NCI-H1436 treated with DMSO at 0.1 percent for 48 hours (cell line): Measurements from ENCODE around the gene SLC46A3.

ENCODE experiments used
- DNase-seq: peaks from one replicate; lab custom pipeline; 2025; lab: John Stamatoyannopoulos, UW

The SLC46A3 gene

DNA sequence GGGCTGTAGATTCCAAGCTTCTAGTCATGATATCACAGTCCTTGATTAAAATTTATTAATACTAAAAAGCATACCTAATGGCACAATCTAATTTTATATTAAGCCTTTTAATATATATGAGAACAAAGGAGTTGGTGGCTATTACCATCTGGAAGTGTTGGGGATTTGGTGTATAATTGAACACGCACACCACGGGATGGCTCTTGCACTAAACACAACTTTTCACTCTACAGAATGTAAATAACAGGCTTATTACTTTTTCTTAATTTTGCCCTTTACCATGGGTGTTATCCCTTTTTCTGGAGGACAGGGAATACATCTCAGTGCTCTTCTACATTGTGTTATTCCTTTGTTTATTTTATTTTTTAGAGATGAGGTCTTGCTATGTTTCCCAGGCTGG, 38.2 kb downstream of the SLC46A3 start:
- no peak for DNase-seq

DNA sequence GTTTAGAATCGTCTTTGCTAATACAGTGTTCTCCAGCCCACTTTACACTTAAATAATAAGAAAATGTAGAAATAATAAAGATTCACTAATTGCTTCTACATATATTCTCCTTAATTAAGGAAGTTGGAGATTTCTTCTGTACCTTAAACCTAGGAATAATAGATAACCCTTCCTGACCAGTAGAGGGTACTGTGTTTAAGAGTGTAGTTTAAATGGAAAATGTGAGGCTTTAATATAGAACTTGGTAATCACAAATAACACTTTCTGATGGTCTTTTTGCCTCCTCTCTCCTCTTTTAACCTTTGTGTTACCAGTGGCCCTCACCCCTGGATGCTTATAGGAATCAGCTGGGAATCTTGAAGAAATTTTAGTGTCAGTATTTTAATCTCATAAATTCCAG, 39.1 kb downstream of the SLC46A3 start:
- no peak for DNase-seq

DNA sequence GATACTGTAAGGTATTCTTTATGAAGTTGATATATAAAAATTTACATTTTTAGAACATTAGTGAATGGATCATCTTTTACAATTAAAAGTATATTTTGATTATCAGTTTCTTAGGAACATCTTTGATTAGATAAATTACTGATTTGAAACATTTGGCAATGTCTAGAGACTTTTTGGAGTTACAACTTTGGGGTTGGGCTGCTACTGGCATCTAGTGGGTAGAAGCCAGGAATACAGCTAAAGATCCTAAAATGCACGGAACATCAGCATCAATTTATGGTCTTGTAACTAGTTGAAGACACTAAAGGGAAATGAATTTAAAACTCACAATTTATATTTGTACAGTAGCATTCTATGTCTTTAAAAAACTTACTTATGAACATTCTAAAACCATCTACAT, 40.0 kb downstream of the SLC46A3 start:
- DNase-seq = no peak

DNA sequence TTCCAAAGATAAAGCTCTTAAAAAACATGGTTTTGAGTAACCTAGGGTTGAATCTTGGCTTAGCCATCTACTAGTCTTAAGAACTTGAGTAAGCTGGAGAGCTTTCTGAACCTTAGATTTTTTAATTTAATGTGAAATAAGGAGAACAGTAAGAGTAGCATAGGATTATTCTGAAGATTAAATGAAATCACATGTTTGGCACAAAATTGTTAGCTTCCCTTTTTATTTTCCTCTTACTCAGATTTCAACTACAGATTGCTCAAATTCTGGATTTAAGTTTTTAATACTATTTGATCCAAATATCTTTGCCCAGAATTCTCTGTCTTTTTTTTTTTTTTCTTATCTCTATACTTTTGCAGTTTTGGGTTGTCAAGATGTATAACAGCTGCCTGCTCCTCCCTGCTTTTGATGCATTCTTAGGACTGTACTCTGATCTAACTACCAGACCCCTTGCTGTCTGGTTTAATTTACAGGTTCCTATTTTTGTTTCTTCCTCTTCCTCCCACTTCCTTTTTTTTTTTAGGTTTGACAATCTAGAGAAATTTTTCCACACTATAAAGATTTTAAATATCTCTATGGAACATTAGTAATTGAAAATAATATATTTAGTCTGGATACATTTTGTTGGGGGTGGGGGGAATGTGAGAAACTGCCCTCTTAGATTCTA, 47.5 kb downstream of the SLC46A3 start:
- DNase-seq = no peak

DNA sequence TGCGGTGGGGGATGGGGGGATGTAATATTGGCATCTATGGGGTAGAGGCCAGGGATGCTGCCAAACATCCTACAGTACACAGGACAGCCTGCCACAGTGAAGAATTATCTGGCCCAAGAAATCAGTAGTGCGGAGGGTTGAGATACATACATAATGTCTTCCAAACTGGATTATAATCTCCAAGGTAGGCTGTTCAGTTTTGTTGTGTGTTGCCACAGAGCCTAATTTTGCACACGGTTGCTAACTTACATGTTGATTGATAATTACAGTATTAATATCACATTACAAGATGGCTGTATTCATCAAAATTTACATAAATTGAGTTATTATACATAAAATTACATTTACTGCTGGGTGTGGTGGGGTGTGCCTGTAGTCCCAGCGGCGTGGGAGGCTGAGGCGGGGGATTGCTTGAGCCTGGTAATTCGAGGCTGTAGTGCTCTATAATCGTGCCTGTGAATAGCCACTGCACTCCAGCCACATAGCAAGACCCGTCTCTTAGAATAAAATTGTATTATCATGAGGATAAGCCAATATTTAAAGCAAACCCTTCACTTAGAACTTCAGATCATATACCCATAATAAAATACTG, 51.8 kb downstream of the SLC46A3 start:
- no peak for DNase-seq

DNA sequence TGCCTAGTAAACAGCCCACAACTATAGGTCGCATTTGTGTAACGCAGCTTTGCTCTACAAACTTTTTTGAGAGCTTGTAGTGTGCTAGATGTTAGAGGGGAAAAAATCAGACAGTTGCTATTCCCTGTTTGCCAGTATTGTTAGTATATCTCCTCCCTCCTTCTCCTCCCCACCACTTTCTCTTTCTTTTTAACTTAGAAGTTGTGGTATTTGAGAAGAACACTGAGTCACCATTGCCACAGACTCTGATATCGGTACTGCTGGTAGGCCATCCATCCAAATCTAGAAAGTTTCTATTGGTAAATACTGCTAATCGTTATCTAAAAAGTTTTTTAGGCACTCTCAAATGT, 59.2 kb downstream of the SLC46A3 start:
- no peak for DNase-seq

DNA sequence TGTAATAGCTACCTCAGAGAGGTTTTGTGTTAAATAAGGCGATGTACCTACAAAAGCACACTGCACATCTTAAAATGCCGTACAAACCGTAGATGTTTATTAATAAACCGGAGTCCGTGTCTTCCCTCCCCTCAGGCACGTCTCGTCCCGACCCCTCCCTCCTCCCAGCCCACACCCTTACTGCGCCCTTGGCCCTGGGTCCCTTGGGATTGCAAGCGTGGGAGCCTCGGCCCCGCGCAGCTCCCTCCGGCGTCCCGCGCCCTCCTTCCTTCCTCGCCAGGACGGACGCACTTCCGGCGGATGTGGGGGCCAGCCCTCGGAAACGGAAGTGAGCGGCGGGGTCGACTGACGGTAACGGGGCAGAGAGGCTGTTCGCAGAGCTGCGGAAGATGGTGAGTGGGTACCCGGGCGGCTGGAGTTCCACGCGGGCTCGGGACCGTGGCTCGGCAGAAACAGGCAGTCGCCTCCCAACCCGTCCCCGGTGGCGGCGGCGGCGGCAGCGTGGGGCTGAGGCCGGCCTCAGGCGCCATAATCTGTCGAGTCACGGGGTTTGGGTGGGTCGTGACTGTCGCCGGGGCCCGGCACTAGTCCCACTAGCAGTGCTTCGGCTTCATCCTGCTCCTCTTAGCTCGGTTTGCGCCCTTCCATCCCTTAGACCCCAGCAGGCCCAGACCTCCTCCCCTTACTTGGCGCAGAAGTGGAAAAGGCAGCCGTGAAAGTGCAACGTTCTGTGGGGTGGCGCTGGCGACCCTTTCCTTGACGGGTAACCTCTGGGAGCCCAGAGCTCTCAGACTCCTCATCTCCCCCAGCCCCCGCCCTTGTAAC, 59.8 kb downstream of the SLC46A3 start, which contains the start of gene POMP:
Gene POMP (plus strand): TSS at position 335 of the 825 bp plus-strand sequence. CDS start 55 bp downstream, at position 390.
- no peak for DNase-seq

DNA sequence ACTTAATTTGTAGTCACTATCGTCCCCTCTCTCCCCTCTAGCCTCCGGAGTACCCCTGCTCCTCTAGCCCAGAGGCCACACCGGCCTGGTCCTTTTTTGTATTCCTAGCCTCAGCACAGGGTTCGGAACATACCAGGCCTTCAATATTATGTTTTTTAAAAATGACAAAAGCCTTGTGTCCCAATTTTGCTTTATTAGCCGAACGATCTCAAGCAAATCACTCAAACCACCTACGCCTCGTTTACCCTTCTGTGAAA, 60.3 kb downstream of the SLC46A3 start:
- no peak for DNase-seq

DNA sequence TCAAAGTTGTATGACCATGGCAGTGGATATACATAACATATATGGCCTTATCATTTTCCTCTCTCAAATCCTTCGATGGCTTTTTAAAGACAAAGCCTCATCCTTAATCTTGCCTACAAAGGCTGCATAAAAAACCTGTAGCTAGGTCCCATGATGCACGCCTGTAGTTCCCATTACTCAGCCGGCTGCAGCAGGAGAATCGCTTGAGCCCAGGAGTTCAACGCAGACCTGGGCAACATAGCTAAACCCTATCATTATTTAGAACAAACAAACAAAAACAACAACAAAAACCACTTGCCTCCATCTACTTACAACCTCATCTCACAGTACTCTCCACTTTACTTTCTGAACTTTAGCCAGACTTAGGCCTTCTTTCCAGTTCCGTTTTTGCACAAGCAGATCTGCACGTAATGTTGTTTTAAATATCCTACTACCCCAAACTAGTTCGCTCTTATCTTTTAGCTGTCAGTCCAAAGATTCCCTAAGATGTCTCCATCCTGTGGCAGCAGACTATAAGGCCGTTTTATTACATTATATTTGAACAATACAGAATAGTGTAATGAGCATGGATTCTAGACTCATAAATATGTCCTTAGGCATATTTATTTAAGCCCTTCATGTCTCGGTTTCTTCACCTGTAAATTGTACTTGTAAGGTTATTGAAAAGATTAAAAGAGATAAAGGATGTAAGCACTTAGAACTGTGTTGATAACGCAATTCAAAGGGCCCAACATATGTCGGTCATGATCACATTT, 60.8 kb downstream of the SLC46A3 start:
- no peak for DNase-seq

DNA sequence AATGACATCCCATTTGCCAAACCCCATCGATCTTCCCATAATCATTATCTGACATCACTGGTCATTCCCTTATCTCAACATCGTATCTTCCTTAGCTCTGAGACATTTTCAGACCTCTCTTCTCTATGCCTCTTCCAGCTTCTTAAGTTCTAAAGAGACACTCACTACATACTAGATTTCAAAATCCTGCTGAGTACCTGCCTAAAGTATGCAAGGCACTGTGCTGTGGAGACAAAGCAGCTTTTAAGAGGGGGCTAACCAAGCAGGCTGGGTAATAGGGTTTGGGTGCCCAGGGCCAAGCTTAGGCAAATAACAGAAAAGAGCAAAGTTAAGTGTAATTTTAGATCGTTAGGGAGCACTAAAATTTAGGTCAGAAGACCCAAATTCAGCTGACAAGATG, 63.2 kb downstream of the SLC46A3 start:
- no peak for DNase-seq

DNA sequence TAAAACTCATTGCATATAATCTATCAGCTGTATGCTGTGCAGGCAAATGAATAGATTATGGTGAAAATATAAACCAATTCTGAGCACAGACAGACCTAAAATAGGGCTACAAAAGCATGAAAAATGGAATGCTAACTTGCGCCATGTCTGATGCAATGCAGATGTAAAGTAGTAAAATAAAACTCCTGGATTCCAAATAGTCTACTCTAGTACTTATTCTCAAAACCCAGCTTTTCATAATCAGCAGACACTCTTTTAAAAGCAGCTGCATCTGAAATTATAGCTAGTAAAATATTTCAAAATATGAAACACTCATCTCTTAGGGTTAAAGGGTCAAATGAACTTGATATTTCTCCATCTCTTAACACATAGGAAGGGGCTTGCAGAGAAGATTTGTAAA, 64.5 kb downstream of the SLC46A3 start:
- DNase-seq = no peak

DNA sequence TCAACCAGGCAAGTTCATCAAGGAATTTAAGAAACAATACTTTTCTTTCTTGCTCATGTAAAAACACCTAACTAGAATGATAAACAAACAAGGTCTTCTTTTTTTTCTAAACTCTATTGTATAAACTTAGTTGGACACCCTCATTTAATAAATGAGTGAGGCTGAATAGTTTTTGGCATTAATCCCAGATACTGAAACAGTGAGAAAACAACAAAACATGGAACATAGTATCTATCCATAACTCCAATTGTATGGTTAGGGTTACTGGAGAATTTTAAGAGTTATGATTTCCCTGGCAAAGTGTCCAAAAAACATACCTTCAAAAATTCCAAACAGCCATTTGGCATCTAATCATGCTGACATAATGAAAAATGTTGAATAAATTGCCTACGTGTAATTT, 65.7 kb downstream of the SLC46A3 start:
- no peak for DNase-seq

DNA sequence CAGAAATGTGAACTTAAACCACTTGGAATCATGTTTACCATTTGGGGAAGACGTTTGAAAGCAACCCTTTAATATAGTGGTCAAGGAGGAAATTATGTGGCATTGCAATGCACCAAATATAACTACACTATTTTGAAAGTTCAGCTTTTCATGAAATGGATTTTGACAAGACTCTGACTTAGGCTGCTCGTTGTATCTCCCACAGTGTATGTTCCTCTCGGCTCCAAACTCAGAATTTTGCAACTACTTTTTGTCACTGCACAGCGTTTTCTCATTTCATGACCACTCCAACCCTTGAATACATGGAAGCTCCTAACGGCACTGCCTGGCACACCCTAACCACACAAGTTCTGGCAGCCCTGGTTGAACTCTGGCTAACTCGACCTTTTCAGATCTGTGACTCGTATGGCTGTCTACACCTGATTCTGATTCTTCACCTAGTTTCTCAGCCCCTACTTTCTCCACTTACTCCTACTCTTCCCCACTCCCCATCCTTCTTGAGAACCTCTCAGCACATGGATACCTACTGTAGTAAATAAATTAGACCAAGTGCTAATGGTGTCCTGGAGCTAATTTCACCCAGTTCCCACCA, 66.9 kb downstream of the SLC46A3 start:
- DNase-seq = no peak

DNA sequence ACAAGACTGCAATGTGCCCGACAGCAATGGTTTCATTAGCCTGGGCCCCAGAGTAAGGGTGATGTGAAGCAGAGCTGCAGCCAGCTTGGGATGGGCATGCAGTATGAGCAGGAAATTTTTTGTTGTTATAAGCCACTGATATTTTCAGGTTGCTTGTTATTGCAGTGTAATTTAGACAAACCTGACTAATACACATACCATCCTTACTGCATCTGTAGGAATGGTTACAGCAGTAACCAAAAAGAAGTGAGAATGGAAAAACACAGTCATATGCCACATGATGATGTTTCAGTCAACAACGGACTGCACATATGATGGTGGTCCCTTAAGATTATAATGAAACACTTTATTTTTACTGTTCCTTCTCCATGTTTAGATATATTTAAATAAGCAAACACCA, 68.5 kb downstream of the SLC46A3 start:
- no peak for DNase-seq
